Measurements from ENCODE around the gene DOCK2. TPM values are rescaled to one million over a fixed set of nuclear protein-coding genes. Genes with fewer than 3 reads are reported as not detected.

The DOCK2 gene
- total RNA-seq, 1 donor = 6.2 TPM

DNA sequence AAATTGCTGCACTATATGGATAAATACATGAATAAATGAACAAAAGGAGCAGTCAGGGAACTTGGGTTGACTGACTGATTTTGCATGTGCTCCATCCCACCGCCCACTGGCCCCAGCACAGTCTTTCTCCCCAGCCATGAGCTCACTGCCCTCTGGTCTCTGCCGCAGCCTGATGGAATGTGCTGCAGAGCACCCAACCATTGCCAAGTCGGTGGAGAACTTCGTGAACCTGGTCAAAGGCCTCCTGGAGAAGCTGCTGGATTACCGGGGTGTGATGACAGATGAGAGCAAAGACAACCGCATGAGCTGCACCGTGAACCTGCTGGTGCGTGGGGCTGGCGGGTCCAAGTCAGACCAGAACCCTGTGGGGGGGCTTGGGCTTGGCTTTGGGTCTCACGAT, 397.2 kb downstream of the DOCK2 start:
- Histone ChIP-seq H3K9me3 (ENCODE audit: low read depth, low read length) (no peaks in the 10 kb centered on the region), H3K79me2 (ENCODE audit: insufficient read depth, low read length) (no peaks in the 10 kb centered on the region)

DNA sequence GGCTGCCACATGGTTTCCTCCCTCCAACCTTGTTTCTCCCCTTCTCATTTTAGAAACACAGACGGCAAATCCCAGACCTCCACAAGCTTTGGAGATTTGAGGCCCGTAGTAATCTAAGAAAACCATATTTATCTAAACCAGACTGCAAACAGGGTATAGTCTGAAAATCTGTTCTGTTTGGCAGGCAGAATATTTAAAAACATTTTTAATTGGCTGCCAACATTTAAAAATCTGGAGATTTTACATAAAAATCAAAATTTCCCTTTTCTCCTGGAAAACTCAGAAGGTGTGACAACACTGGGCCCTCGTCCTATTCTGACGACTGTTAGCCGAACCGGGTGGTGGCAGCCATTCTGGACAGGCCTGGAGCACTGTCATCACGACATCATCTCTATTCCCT, 401.2 kb downstream of the DOCK2 start:
- TF ChIP-seq, protein P1, sequence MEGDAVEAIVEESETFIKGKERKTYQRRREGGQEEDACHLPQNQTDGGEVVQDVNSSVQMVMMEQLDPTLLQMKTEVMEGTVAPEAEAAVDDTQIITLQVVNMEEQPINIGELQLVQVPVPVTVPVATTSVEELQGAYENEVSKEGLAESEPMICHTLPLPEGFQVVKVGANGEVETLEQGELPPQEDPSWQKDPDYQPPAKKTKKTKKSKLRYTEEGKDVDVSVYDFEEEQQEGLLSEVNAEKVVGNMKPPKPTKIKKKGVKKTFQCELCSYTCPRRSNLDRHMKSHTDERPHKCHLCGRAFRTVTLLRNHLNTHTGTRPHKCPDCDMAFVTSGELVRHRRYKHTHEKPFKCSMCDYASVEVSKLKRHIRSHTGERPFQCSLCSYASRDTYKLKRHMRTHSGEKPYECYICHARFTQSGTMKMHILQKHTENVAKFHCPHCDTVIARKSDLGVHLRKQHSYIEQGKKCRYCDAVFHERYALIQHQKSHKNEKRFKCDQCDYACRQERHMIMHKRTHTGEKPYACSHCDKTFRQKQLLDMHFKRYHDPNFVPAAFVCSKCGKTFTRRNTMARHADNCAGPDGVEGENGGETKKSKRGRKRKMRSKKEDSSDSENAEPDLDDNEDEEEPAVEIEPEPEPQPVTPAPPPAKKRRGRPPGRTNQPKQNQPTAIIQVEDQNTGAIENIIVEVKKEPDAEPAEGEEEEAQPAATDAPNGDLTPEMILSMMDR (IDR thresholded peaks at IDR 0.05; ENCODE audit: extremely low read depth, low read depth, low read length) = no peak
- Histone ChIP-seq H2AFZ (ENCODE audit: low read length) (no peak overlapping the region), H3K4me2 (ENCODE audit: insufficient read depth, low read length) (no peak overlapping the region), H3K27me3 (ENCODE audit: insufficient read depth, low read length) (peaks cover 3% of the 10 kb centered on the region), H3K27ac (ENCODE audit: low read depth, low read length) (no peak overlapping the region), H3K9me3 (ENCODE audit: low read depth, low read length) (no peaks in the 10 kb centered on the region), H4K20me1 (ENCODE audit: insufficient read depth, low read length) (no peaks in the 10 kb centered on the region), H3K4me3 (ENCODE audit: insufficient read depth, low read length) (no peak overlapping the region), H3K36me3 (ENCODE audit: insufficient read depth, low read length) (no peaks in the 10 kb centered on the region), H3K79me2 (ENCODE audit: insufficient read depth, low read length) (no peaks in the 10 kb centered on the region), H3K4me1 (ENCODE audit: insufficient read depth, low read length) (no peaks in the 10 kb centered on the region)
- no peak for DNase-seq (ENCODE audit: insufficient read length, low spot score, missing footprints)

More for the DNA sequence above, 397.2 kb downstream of the DOCK2 start:
- no peak overlapping the region for H3K4me2 ChIP-seq (ENCODE audit: insufficient read depth, low read length)
- TF ChIP-seq, protein P1 (IDR thresholded peaks at IDR 0.05; ENCODE audit: extremely low read depth, low read depth, low read length) = no peak
- H3K4me1 ChIP-seq (ENCODE audit: insufficient read depth, low read length) = no peaks in the 10 kb centered on the region
- H4K20me1 ChIP-seq (ENCODE audit: insufficient read depth, low read length) = no peaks in the 10 kb centered on the region
- peaks cover 3% of the 10 kb centered on the region for H3K27me3 ChIP-seq (ENCODE audit: insufficient read depth, low read length)
- H3K36me3 ChIP-seq (ENCODE audit: insufficient read depth, low read length) = no peaks in the 10 kb centered on the region
- H2AFZ ChIP-seq (ENCODE audit: low read length) = no peak overlapping the region
- H3K27ac ChIP-seq (ENCODE audit: low read depth, low read length) = no peak overlapping the region
- DNase-seq (ENCODE audit: insufficient read length, low spot score, missing footprints) = no peak
- H3K4me3 ChIP-seq (ENCODE audit: insufficient read depth, low read length) = no peak overlapping the region

DNA sequence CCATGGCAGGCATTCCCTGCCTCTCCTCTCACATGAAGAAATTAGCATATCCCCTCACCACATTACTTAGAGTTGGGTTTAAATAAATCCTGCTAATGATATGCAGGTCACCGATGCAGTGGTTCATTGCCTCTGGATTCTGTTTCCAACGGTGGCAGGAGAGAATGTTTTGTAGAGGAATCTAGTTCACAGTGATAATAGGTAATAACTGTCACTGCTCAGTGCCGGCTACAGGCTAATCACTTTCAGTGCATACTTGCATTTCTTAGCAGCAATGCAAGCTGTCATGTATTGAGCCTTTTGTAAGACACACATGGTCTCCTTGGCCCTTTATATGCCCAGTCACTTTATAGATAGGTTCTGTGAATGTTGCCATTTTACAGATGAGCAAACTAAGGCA, 402.8 kb downstream of the DOCK2 start:
- no peak overlapping the region for H2AFZ ChIP-seq (ENCODE audit: low read length)
- TF ChIP-seq, protein P1 (IDR thresholded peaks at IDR 0.05; ENCODE audit: extremely low read depth, low read depth, low read length) = no peak
- no peak overlapping the region for H3K27ac ChIP-seq (ENCODE audit: low read depth, low read length)
- no peaks in the 10 kb centered on the region for H3K4me1 ChIP-seq (ENCODE audit: insufficient read depth, low read length)
- H3K36me3 ChIP-seq (ENCODE audit: insufficient read depth, low read length) = no peaks in the 10 kb centered on the region
- no peak for DNase-seq (ENCODE audit: insufficient read length, low spot score, missing footprints)
- no peak overlapping the region for H3K4me3 ChIP-seq (ENCODE audit: insufficient read depth, low read length)
- H3K79me2 ChIP-seq (ENCODE audit: insufficient read depth, low read length) = no peaks in the 10 kb centered on the region
- no peaks in the 10 kb centered on the region for H4K20me1 ChIP-seq (ENCODE audit: insufficient read depth, low read length)
- peaks cover 3% of the 10 kb centered on the region for H3K27me3 ChIP-seq (ENCODE audit: insufficient read depth, low read length)
- no peak overlapping the region for H3K4me2 ChIP-seq (ENCODE audit: insufficient read depth, low read length)
- H3K9me3 ChIP-seq (ENCODE audit: low read depth, low read length) = no peaks in the 10 kb centered on the region

DNA sequence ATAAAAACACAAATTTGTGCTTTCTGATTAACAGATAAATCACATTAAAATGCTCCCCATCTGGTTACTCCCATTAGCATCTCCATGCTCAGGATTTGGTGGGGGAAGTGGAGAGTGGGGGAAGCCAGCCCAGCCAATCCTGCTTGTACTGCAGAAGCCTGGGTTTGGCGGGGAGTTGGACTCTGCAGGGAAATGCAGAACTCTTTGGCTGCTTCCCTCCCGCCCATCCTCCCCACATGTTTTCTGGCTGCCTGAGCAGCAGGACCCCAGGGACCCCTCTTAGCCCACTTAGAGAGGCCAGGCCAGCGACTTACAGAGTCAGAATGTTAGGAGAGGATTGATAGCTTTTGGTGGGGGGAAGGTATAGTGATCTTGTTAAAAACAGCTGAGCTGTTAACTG, 409.2 kb downstream of the DOCK2 start:
- no peak overlapping the region for H2AFZ ChIP-seq (ENCODE audit: low read length)
- H3K27ac ChIP-seq (ENCODE audit: low read depth, low read length) = no peak overlapping the region
- TF ChIP-seq, protein P1 (IDR thresholded peaks at IDR 0.05; ENCODE audit: extremely low read depth, low read depth, low read length) = no peak
- H3K4me2 ChIP-seq (ENCODE audit: insufficient read depth, low read length) = no peak overlapping the region
- H3K4me3 ChIP-seq (ENCODE audit: insufficient read depth, low read length) = no peak overlapping the region
- H3K36me3 ChIP-seq (ENCODE audit: insufficient read depth, low read length) = no peaks in the 10 kb centered on the region
- H3K27me3 ChIP-seq (ENCODE audit: insufficient read depth, low read length) = no peaks in the 10 kb centered on the region
- DNase-seq (ENCODE audit: insufficient read length, low spot score, missing footprints) = no peak
- H4K20me1 ChIP-seq (ENCODE audit: insufficient read depth, low read length) = no peaks in the 10 kb centered on the region
- no peaks in the 10 kb centered on the region for H3K79me2 ChIP-seq (ENCODE audit: insufficient read depth, low read length)
- no peaks in the 10 kb centered on the region for H3K4me1 ChIP-seq (ENCODE audit: insufficient read depth, low read length)
- no peaks in the 10 kb centered on the region for H3K9me3 ChIP-seq (ENCODE audit: low read depth, low read length)
